GM18867 (cell line): Measurements from ENCODE around the gene GUCA2B.

Source experiments
- ATAC-seq: cut with Tn5 transposase; IDR thresholded peaks from one replicate; pipeline ENCODE4 v1.9.1; 2021; ENCODE audit warnings: mild to moderate bottlenecking, moderate library complexity; ENCODE audit not compliant: unreplicated experiment

GUCA2B gene

GRCh38 chr1:42183957-42184268 is 30.7 kb downstream of the GUCA2B start:
- no peak for ATAC-seq

DNA sequence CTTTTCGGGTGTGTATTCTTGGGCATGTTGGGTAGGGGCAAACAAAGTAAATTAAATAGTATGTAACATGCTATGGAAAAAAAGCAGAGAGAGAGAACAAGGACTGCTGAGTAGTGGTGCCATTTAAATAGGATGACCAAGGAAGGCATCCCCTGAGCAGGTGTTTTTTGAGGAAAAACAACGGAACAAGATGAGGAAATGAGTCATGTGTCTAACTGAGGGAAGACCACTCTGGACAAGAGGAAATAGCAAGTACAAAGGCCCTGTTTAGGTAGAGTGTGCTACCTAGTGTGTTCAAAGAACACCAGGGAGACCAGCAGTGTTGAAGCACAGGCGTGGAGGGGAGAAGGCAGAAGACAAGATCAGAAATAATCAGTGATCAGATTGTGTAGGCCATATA is 31.4 kb downstream of the GUCA2B start:
- no peak for ATAC-seq

DNA sequence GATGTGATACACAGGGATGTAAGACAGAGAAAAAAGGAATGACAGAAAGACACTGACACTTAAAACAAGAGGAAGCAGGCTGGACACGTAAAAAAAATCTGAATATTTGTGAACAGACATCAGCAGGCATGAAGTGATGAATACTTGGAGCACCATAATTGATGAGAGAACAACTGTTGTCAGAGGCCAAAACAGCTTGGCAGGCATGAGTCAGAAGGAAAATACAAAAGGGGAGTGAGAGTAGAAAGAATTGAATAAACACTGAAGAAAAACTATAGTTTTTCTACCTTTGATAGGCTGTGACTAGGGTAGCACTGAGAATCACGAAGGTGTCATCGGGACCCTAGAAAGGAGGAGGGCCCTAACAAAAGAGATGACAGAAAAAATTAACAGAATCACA is 32.9 kb downstream of the GUCA2B start:
- ATAC-seq: no peak

- no peak for ATAC-seq
Observed at GRCh38 chr1:42189931-42190853, 37.0 kb downstream of the GUCA2B start.

DNA sequence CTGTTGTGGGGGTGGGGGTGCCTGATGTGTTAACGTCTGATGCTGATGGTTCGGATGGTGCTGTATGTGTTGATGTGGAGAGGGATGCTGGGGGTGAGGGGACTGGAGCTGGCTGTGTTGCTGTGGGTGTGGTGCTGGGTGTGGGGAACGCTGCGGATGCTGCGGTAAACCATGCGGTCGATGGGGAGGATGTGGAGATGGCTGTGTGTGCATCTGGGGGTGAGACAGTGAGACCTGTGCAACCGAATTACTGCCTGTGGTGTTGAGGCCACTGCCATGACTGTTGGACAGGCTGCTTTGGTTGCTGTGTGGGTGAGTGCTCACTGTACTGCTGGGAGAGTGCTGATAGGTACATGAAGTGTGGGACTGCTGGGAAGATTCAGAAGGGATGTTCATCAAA is 38.1 kb downstream of the GUCA2B start:
- no peak for ATAC-seq

DNA sequence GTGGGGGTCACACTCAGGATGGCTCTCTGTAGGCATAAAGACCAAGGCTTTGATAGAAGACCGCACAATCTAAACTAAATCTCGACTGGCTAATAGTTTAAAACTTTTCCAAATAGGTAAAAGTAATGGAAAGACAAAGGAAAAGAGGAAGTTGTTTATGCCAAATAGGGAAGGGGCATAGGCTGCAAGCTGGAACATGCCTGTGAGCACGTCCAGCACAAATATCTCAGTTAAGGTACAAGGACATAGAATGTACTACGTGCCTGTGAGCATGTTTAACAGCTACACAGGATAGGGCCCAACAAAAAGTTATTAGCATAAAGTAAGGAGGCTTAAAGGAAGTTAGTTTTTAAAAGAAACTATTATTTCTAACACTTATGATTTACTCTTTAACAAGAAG is 38.9 kb downstream of the GUCA2B start:
- ATAC-seq: no peak

DNA sequence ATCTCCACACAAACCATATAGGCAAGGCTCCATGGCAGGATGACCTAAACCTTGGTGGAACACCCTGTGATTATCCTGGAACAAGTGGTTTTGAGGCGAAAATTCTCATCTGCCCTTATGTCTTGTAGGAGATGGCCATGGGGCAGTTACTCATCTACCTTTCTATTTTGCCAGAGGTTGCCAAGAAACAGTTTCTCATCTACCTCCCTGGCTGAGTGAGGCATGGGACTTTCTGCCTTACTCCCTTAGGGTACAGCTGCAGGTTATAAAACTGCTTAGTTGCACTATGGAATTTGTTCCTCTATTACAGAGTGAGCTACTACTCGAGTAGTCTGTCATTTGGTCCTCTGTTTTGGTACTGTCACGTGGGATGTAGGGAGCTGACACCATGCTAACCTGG is 42.6 kb downstream of the GUCA2B start:
- no peak for ATAC-seq

GRCh38 chr1:42198251-42198650 is 45.0 kb downstream of the GUCA2B start:
- no peak for ATAC-seq

- ATAC-seq: no peak
Observed at GRCh38 chr1:42201986-42202385, 48.8 kb downstream of the GUCA2B start.
